Gastroesophageal sphincter (tissue), 2 donors: ENCODE results near the gene BACE1.
"Not testable (repeated sequence)": the region's sequence is repeated elsewhere in the genome, so short reads cannot be mapped to it uniquely, and the experiment has no call there.

Experiments used
- POLR2A ChIP-seq, 2 donors: fragments of 450-650 bp; IDR thresholded peaks; one replicate each; pipeline ENCODE4 v1.6.1; 2017; ENCODE audit warnings: antibody characterized with exemption in 2 of 2, mild to moderate bottlenecking in 2 of 2, moderate library complexity in 1 of 2
- POLR2AphosphoS5 ChIP-seq: sonication (generic); formaldehyde crosslinking; IDR thresholded peaks from one replicate; pipeline ENCODE4 v1.6.1; 2017; ENCODE audit warnings: antibody characterized with exemption

DNA sequence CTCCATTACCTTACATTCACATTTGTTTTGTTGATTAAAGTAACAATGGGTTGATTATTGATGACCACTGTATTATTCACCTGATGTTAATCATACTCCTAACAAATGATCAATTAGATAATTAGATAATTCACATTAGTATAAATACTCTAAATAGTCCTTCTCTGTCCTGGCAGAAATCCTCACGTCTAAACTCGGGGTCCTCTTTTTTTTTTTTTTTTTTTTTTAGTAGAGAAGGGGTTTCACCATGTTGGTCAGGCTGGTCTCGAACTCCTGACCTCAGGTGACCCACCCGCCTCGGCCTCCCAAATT, 11.2 kb upstream of the BACE1 start:
- TF ChIP-seq POLR2AphosphoS5; POLR2A (IDR thresholded peaks at IDR 0.05): not testable (repeated sequence)
